GM21390 (cell line): ENCODE measurements around the gene EZR.

Source experiments
- ATAC-seq: cut with Tn5 transposase; IDR thresholded peaks from one replicate; pipeline ENCODE4 v1.9.1; 2021; ENCODE audit not compliant: unreplicated experiment

The EZR gene

GRCh38 chr6:158737710-158738615, 81.2 kb downstream of the EZR start:
- no peak for ATAC-seq

- ATAC-seq = no peak
These were observed 82.0 kb downstream of the EZR start for GRCh38 chr6:158737082-158737709.

GRCh38 chr6:158735009-158735408, 84.2 kb downstream of the EZR start:
- ATAC-seq = no peak

- ATAC-seq = no peak
These were observed 88.6 kb downstream of the EZR start for GRCh38 chr6:158730541-158730907.

- ATAC-seq = no peak
These were observed 89.1 kb downstream of the EZR start for GRCh38 chr6:158729906-158730540.

- ATAC-seq = no peak
These were observed 93.5 kb downstream of the EZR start for GRCh38 chr6:158725704-158726103.

GRCh38 chr6:158722176-158722729, 96.9 kb downstream of the EZR start:
- no peak for ATAC-seq

GRCh38 chr6:158718461-158719046, 100.6 kb downstream of the EZR start:
- ATAC-seq = no peak

- peak; percentile 62 for ATAC-seq
These were observed 101.5 kb downstream of the EZR start for GRCh38 chr6:158717341-158718330.
